Mesendoderm (in vitro differentiated cells): ENCODE measurements around the gene WNT9B.

Source experiments
- DNase-seq: peaks from one replicate; pipeline ENCODE4 v3.0.0; 2013
- H2AK5ac ChIP-seq: 2 replicates; pipeline ENCODE4 v1.6.1; 2013; ENCODE audit warnings: low read length, inconsistent platforms
- H2BK120ac ChIP-seq: 2 replicates; pipeline ENCODE4 v1.6.1; 2013; ENCODE audit warnings: low read depth, mild to moderate bottlenecking, low read length, moderate library complexity, mixed read lengths
- H2BK15ac ChIP-seq: replicated peaks from 2 replicates; pipeline ENCODE4 v1.6.1; 2013; ENCODE audit warnings: low read depth, mild to moderate bottlenecking, moderate library complexity
- H2BK5ac ChIP-seq: 2 replicates; pipeline ENCODE4 v1.6.1; 2013; ENCODE audit warnings: low read length, inconsistent platforms
- H3K18ac ChIP-seq: 2 replicates; pipeline ENCODE4 v1.6.1; 2013; ENCODE audit warnings: mild to moderate bottlenecking, low read length, mixed read lengths
- H3K23ac ChIP-seq: one replicate; pipeline ENCODE4 v1.6.1; 2013; ENCODE audit warnings: low read length
- H3K27ac ChIP-seq: 2 replicates; pipeline ENCODE4 v1.5.1; 2013; ENCODE audit warnings: low read depth, mild to moderate bottlenecking, inconsistent platforms, low read length, moderate library complexity
- H3K27me3 ChIP-seq: 2 replicates; pipeline ENCODE4 v1.6.1; 2013; ENCODE audit warnings: low read length, control low read depth, mild to moderate bottlenecking, inconsistent platforms; ENCODE audit not compliant: insufficient read depth, poor library complexity
- H3K36me3 ChIP-seq: 2 replicates; pipeline ENCODE4 v1.6.1; 2013; ENCODE audit warnings: low read length, inconsistent platforms; ENCODE audit not compliant: control insufficient read depth, insufficient read depth
- H3K4ac ChIP-seq: one replicate; pipeline ENCODE4 v1.6.1; 2013; ENCODE audit warnings: low read depth, mild to moderate bottlenecking, low read length, moderate library complexity
- H3K4me1 ChIP-seq: 2 replicates; pipeline ENCODE4 v1.6.1; 2013; ENCODE audit warnings: low read depth, low read length, inconsistent platforms; ENCODE audit not compliant: control insufficient read depth
- H3K4me2 ChIP-seq: 2 replicates; pipeline ENCODE4 v1.6.1; 2013; ENCODE audit warnings: low read length
- H3K4me3 ChIP-seq: 2 replicates; pipeline ENCODE4 v1.5.1; 2013; ENCODE audit warnings: mild to moderate bottlenecking, low read length
- H3K56ac ChIP-seq: one replicate; pipeline ENCODE4 v1.6.1; 2013; ENCODE audit warnings: low read length
- H3K79me1 ChIP-seq: 2 replicates; pipeline ENCODE4 v1.6.1; 2013; ENCODE audit warnings: low read length, inconsistent platforms
- H3K79me2 ChIP-seq: 2 replicates; pipeline ENCODE4 v1.6.1; 2013; ENCODE audit warnings: mild to moderate bottlenecking, low read length; ENCODE audit not compliant: control insufficient read depth, insufficient read depth
- H3K9ac ChIP-seq: 2 replicates; pipeline ENCODE4 v1.6.1; 2013; ENCODE audit warnings: low read length, inconsistent platforms
- H4K5ac ChIP-seq: one replicate; pipeline ENCODE4 v1.6.1; 2013; ENCODE audit warnings: low read length
- H4K8ac ChIP-seq: one replicate; pipeline ENCODE4 v1.6.1; 2013; ENCODE audit warnings: low read depth, mild to moderate bottlenecking, control low read depth, low read length, moderate library complexity
- WGBS: extraction: QIAGEN DNeasy Blood & Tissue Kit; methylation state at CpG from one replicate; pipeline ENCODE4 v1.1.7; 2013; ENCODE audit warnings: low lambda C conversion rate, missing lambda C conversion rate; ENCODE audit not compliant: insufficient coverage; ENCODE audit errors: extremely low coverage; 5-methylcytosine and 5-hydroxymethylcytosine counted together

WNT9B gene

DNA sequence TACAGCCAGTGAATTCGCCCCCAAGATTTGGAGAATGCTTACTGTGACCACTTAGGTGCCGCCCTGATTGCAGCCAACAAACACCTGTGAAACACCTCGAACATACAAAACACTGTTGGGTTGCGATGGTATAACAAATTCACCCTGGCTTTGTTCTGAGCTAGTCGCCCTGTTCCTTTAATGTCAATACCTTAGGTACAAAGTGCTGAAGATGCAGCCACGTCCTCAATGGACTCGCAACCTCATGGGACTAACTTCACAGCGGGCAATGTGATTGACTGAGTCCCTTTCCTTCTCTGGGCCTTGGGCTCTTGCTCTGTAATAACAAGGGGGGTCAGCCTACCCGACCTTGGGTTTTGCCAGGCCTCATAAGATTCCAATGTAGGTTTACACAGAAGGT is 42.6 kb downstream of the WNT9B start:
- peaks cover 13% of the 10 kb centered on the region for H3K4me1 ChIP-seq
- no CpG with 5 or more reads among the region's 9 CpGs for WGBS
- no peak overlapping the region for H2BK15ac ChIP-seq
- H2BK5ac ChIP-seq: no peak overlapping the region
- no peak overlapping the region for H4K8ac ChIP-seq
- no peaks in the 10 kb centered on the region for H3K27me3 ChIP-seq
- H3K56ac ChIP-seq: no peak overlapping the region
- DNase-seq: no peak
- no peak overlapping the region for H2BK120ac ChIP-seq
- no peak overlapping the region for H3K9ac ChIP-seq
- H3K27ac ChIP-seq: no peak overlapping the region
- no peak overlapping the region for H3K4me3 ChIP-seq
- no peaks in the 10 kb centered on the region for H3K79me2 ChIP-seq
- H3K18ac ChIP-seq: no peak overlapping the region
- no peak overlapping the region for H2AK5ac ChIP-seq
- no peaks in the 10 kb centered on the region for H3K36me3 ChIP-seq
- H3K4me2 ChIP-seq: no peak overlapping the region
- H3K79me1 ChIP-seq: no peaks in the 10 kb centered on the region
- no peak overlapping the region for H4K5ac ChIP-seq
- no peak overlapping the region for H3K4ac ChIP-seq
- H3K23ac ChIP-seq: no peak overlapping the region

DNA sequence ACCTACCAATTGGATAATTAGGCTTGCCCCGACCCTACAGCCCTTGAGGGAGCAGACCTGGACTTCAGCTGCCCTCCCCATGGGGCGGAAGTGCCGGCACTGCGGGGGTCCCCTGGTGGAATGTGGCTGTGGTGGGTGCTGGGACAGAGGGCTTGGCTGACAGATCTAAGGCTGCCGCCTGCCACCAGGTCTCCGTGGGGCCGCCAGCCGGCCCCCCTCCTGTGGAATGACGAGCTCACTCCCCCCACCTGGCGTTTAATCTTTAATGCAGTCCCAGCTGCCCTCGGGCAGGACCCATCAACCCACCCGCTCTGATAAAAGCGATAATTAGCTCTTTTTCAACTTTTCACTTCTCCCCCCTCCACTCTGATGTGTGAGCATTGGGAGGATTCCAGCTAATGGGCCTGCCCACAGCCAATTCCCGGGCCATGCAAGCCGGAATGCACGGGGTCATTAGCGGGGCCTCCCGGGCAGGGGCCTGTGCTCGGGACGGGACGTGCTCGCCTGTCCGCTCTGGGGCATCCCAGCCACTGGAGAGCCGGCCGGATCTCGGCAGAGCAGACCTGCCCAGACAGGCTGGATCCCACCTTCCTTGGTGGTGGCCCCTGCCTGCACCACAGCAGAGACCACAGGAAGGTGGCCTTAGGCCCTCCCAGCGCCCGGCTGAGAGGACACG is 43.2 kb downstream of the WNT9B start:
- H3K4me1 ChIP-seq: peaks cover 13% of the 10 kb centered on the region
- no peak overlapping the region for H3K9ac ChIP-seq
- H3K18ac ChIP-seq: peak overlapping the region; percentile 56
- H3K27me3 ChIP-seq: no peaks in the 10 kb centered on the region
- no peaks in the 10 kb centered on the region for H3K79me1 ChIP-seq
- no peak overlapping the region for H3K4me2 ChIP-seq
- H2AK5ac ChIP-seq: no peak overlapping the region
- peak; percentile 83 for DNase-seq
- peak overlapping the region; percentile 3 for H3K23ac ChIP-seq
- H2BK120ac ChIP-seq: no peak overlapping the region
- H3K4me3 ChIP-seq: no peak overlapping the region
- H4K8ac ChIP-seq: no peak overlapping the region
- peak overlapping the region; percentile 58 for H2BK5ac ChIP-seq
- H3K56ac ChIP-seq: peak overlapping the region; percentile 72
- no CpG with 5 or more reads among the region's 29 CpGs for WGBS
- no peaks in the 10 kb centered on the region for H3K79me2 ChIP-seq
- H3K36me3 ChIP-seq: no peaks in the 10 kb centered on the region
- H3K27ac ChIP-seq: no peak overlapping the region
- no peak overlapping the region for H3K4ac ChIP-seq
- no peak overlapping the region for H2BK15ac ChIP-seq
- H4K5ac ChIP-seq: no peak overlapping the region

DNA sequence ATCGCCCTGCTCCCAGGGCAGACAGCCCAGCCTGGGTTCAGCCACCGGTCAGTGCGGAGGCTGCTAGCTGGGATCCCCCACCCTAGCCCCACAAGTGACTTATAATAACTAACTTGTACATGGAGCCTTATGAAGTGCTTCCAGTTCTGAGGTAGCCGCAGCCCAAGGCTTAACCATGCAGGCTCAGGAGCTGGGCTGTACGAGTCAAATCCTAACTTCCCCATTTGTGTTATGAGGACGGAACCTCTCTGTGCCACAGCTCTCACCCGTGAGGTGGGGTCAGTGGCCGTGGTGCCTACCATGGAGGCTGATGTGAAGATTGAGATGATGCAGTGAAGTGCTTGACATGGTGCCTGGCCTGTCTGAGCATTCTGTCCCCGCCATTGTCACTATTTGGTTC is 43.8 kb downstream of the WNT9B start:
- Histone ChIP-seq H3K56ac (peak overlapping the region; percentile 72), H3K4me2 (no peak overlapping the region), H3K36me3 (no peaks in the 10 kb centered on the region), H3K4me1 (peaks cover 13% of the 10 kb centered on the region), H3K18ac (peak overlapping the region; percentile 56), H4K5ac (no peak overlapping the region), H2BK120ac (no peak overlapping the region), H2BK15ac (no peak overlapping the region), H3K79me2 (no peaks in the 10 kb centered on the region), H3K23ac (peak overlapping the region; percentile 3), H4K8ac (no peak overlapping the region), H3K79me1 (no peaks in the 10 kb centered on the region), H3K27me3 (no peaks in the 10 kb centered on the region), H3K27ac (no peak overlapping the region), H3K4me3 (no peak overlapping the region), H2AK5ac (no peak overlapping the region), H3K9ac (no peak overlapping the region), H3K4ac (no peak overlapping the region), H2BK5ac (peak overlapping the region; percentile 58)
- no peak for DNase-seq
- WGBS: no CpG with 5 or more reads among the region's 9 CpGs

DNA sequence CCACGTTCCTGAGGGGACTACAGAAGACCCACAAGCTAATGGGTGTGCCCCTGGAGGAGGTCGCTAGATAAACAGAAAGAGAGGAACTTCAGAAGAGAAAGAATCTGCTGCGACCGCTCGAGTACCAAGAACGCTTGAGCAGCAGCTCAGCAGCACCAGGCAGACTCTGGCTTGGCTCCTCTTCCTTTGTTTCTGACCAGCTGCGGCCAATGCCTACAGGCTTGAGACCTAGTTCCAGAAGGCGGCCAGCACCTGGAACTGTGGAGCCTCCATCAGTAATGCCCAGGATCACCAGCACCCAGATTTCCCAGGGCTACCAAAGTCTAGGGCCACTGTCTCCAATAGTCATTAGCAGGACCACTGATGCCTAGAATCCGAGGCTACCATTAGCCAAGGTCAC is 45.6 kb downstream of the WNT9B start:
- Histone ChIP-seq H2AK5ac (no peak overlapping the region), H3K4me1 (peaks cover 13% of the 10 kb centered on the region), H2BK5ac (no peak overlapping the region), H3K23ac (no peak overlapping the region), H2BK15ac (no peak overlapping the region), H4K8ac (no peak overlapping the region), H3K56ac (no peak overlapping the region), H3K4ac (no peak overlapping the region), H3K18ac (no peak overlapping the region), H3K79me1 (no peaks in the 10 kb centered on the region), H3K4me2 (no peak overlapping the region), H3K36me3 (no peaks in the 10 kb centered on the region), H3K27ac (no peak overlapping the region), H3K79me2 (no peaks in the 10 kb centered on the region), H2BK120ac (no peak overlapping the region), H3K4me3 (no peak overlapping the region), H4K5ac (no peak overlapping the region), H3K27me3 (no peaks in the 10 kb centered on the region), H3K9ac (no peak overlapping the region)
- no peak for DNase-seq
- WGBS: no CpG with 5 or more reads among the region's 9 CpGs

DNA sequence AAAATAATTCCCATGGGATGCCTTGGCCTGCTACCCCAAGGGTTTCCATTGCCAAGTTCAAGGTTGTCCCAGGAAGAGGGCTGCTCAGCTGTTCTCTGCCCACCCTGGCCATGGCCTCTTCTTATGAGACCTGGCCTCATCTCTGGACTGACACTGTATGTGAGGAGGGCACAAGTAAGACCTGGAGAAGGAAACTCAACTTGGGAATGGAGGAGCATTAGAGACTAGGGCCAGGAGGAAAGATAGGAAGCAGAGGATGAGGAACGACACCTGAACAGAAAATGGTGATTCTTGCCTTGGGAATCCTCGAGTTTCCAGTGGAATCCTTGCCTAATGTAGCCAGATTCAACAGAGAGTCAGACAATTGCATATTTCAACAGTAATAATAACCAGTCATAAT is 47.0 kb downstream of the WNT9B start:
- no peak overlapping the region for H4K8ac ChIP-seq
- no peaks in the 10 kb centered on the region for H3K79me1 ChIP-seq
- peaks cover 13% of the 10 kb centered on the region for H3K4me1 ChIP-seq
- H3K18ac ChIP-seq: no peak overlapping the region
- WGBS: no CpG with 5 or more reads among the region's 2 CpGs
- H3K9ac ChIP-seq: no peak overlapping the region
- DNase-seq: no peak
- no peak overlapping the region for H3K23ac ChIP-seq
- H3K4me3 ChIP-seq: no peak overlapping the region
- no peak overlapping the region for H2BK15ac ChIP-seq
- no peak overlapping the region for H3K4ac ChIP-seq
- no peak overlapping the region for H3K56ac ChIP-seq
- no peak overlapping the region for H3K27ac ChIP-seq
- H4K5ac ChIP-seq: no peak overlapping the region
- H3K36me3 ChIP-seq: no peaks in the 10 kb centered on the region
- no peak overlapping the region for H2BK120ac ChIP-seq
- H3K4me2 ChIP-seq: no peak overlapping the region
- no peaks in the 10 kb centered on the region for H3K79me2 ChIP-seq
- H2BK5ac ChIP-seq: no peak overlapping the region
- H3K27me3 ChIP-seq: no peaks in the 10 kb centered on the region
- H2AK5ac ChIP-seq: no peak overlapping the region

DNA sequence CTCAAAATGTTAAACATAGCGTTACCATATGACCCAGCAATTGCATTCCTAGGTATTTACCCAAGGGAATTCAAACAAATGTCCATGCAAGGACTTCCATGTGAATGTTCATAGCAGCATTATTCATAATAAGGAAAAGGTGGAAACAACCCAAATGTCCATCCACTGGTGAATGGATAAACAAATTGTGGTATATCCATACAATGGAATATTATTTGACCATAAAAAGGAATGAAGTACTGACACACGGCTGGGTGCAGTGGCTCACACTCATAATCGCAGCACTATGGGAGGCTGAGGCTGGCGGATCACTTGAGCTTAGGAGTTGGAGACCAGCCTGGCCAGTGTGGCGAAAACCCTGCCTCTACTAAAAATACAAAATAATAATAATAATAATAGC is 47.5 kb downstream of the WNT9B start:
- no peaks in the 10 kb centered on the region for H3K79me2 ChIP-seq
- H3K27me3 ChIP-seq: no peaks in the 10 kb centered on the region
- no peak overlapping the region for H3K9ac ChIP-seq
- H3K56ac ChIP-seq: no peak overlapping the region
- peaks cover 13% of the 10 kb centered on the region for H3K4me1 ChIP-seq
- H2AK5ac ChIP-seq: no peak overlapping the region
- H3K27ac ChIP-seq: no peak overlapping the region
- H2BK15ac ChIP-seq: no peak overlapping the region
- H4K8ac ChIP-seq: no peak overlapping the region
- no peak overlapping the region for H3K18ac ChIP-seq
- no peaks in the 10 kb centered on the region for H3K36me3 ChIP-seq
- no peak overlapping the region for H3K23ac ChIP-seq
- no peaks in the 10 kb centered on the region for H3K79me1 ChIP-seq
- no peak overlapping the region for H2BK120ac ChIP-seq
- no peak overlapping the region for H3K4ac ChIP-seq
- WGBS: no CpG with 5 or more reads among the region's 5 CpGs
- no peak overlapping the region for H3K4me3 ChIP-seq
- no peak for DNase-seq
- no peak overlapping the region for H2BK5ac ChIP-seq
- H4K5ac ChIP-seq: no peak overlapping the region
- no peak overlapping the region for H3K4me2 ChIP-seq
